ENCODE measurements around the gene CHD9. TPM values are rescaled to one million over a fixed set of nuclear protein-coding genes. Genes with fewer than 3 reads are reported as not detected.
A peak's percentile ranks its signal among the peaks of the same experiment; 100 is the strongest.

The CHD9 gene
- polyA plus RNA-seq, 1 donor from 2014 or later: 69.3 TPM

DNA sequence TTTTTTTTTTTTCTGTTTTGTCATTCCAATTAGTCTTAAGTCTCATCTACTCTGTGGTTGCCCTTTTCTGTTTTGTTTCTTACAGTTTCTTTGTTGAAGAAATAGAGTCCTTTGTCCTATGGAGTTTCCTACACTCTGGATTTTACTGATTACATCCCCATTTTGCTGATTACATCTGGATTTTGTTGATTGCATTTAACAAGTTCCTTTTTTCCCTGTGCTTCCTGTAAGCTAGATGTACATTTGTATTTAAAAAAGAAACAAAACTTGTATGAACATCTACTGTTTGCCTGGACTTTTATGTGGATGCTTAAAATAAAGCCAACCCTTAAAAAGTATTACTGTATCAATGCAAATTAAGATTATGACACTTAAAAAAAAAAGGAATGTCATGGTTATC, 147.6 kb downstream of the CHD9 start:
- peaks cover 3% of the 10 kb centered on the region for H3K79me2 ChIP-seq (replicated peaks; ENCODE audit: insufficient read depth, low read length)

DNA sequence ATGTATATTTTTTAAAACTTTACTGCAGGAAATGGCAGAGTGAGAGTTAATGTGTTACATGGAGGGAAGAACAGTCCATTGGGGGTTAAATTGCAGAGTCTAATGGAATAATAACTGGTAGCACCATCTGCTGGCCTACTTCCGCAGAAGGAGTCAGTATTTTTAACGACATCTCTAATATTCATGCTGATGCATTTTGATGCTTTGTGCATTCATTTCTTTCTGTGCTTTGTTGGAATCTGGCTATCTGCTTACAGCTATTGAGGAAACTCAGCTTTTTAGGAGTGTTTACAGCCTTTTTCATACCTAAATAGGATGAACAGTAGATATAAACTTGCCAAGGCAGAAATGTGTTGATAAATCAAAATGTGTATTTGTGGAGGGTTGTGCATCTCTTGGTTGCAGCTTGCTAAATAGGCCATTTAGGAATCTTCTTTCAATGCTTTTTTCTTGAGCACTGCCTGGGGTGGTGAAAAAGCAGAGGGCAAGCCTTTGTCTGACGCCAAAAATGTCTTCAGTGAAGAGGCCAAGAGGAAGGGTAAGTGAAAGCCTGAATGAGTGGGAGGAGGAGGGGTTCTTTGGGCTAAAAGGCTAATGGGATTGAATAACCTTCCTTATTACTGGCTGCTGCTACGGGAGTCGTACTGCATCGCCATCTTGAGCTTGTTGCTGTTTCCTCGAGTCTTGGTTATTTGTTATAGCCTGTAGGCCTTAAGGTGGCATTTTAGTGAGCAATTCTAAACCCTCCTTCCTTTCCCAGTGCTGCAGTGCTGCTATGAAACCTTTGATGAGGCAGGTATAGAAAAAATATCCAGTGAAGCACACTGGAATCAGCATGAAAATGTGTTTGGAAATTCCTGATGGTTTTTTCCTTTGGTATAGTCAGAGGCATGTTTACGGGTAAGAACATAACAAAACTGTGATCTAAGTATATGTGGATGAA, 153.3 kb downstream of the CHD9 start:
- Histone ChIP-seq H2AFZ (ENCODE audit: low read depth, low read length) (peak overlapping the region; percentile 88), H3K27ac (ENCODE audit: low read length) (peak overlapping the region; percentile 98), H3K27me3 (ENCODE audit: insufficient read depth, low read depth, low read length) (no peaks in the 10 kb centered on the region), H4K20me1 (ENCODE audit: insufficient read depth) (no peaks in the 10 kb centered on the region), H3K79me2 (replicated peaks; ENCODE audit: insufficient read depth, low read length) (peaks cover 49% of the 10 kb centered on the region), H3K9me3 (ENCODE audit: low read length) (no peaks in the 10 kb centered on the region), H3F3A (ENCODE audit: insufficient read depth, low read length, poor library complexity, severe bottlenecking) (peaks cover 5% of the 10 kb centered on the region), H3K36me3 (ENCODE audit: insufficient read depth, low read length) (no peaks in the 10 kb centered on the region), H3K9me2 (ENCODE audit: insufficient read depth, low read length) (no peaks in the 10 kb centered on the region), H3K4me2 (ENCODE audit: low read length) (peak overlapping the region; percentile 59), H3K4me3 (ENCODE audit: low read length) (peak overlapping the region; percentile 71), H3K9ac (ENCODE audit: low read length) (peak overlapping the region; percentile 93)
- peak; percentile 37 for TF ChIP-seq EP300 (conservative IDR thresholded peaks at IDR 0.05; ENCODE audit: poor library complexity, severe bottlenecking)
- TF ChIP-seq SMC3 (conservative IDR thresholded peaks at IDR 0.05; ENCODE audit: poor library complexity): peak; percentile 92
- no peak for TF ChIP-seq EZH2 (IDR thresholded peaks at IDR 0.05; ENCODE audit: borderline replicate concordance, insufficient read depth, low read length, poor library complexity, severe bottlenecking)
- TF ChIP-seq, protein P1, sequence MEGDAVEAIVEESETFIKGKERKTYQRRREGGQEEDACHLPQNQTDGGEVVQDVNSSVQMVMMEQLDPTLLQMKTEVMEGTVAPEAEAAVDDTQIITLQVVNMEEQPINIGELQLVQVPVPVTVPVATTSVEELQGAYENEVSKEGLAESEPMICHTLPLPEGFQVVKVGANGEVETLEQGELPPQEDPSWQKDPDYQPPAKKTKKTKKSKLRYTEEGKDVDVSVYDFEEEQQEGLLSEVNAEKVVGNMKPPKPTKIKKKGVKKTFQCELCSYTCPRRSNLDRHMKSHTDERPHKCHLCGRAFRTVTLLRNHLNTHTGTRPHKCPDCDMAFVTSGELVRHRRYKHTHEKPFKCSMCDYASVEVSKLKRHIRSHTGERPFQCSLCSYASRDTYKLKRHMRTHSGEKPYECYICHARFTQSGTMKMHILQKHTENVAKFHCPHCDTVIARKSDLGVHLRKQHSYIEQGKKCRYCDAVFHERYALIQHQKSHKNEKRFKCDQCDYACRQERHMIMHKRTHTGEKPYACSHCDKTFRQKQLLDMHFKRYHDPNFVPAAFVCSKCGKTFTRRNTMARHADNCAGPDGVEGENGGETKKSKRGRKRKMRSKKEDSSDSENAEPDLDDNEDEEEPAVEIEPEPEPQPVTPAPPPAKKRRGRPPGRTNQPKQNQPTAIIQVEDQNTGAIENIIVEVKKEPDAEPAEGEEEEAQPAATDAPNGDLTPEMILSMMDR (IDR thresholded peaks at IDR 0.05; ENCODE audit: poor library complexity, severe bottlenecking): peak; percentile 92
- TF ChIP-seq MXI1 (conservative IDR thresholded peaks at IDR 0.05; ENCODE audit: poor library complexity, severe bottlenecking): peak; percentile 82
- peak; percentile 94 for TF ChIP-seq TAF1 (IDR thresholded peaks at IDR 0.05; ENCODE audit: low read depth)
- peak; percentile 64 for TF ChIP-seq POLR2AphosphoS5 (IDR thresholded peaks at IDR 0.05)
- TF ChIP-seq, protein P2, sequence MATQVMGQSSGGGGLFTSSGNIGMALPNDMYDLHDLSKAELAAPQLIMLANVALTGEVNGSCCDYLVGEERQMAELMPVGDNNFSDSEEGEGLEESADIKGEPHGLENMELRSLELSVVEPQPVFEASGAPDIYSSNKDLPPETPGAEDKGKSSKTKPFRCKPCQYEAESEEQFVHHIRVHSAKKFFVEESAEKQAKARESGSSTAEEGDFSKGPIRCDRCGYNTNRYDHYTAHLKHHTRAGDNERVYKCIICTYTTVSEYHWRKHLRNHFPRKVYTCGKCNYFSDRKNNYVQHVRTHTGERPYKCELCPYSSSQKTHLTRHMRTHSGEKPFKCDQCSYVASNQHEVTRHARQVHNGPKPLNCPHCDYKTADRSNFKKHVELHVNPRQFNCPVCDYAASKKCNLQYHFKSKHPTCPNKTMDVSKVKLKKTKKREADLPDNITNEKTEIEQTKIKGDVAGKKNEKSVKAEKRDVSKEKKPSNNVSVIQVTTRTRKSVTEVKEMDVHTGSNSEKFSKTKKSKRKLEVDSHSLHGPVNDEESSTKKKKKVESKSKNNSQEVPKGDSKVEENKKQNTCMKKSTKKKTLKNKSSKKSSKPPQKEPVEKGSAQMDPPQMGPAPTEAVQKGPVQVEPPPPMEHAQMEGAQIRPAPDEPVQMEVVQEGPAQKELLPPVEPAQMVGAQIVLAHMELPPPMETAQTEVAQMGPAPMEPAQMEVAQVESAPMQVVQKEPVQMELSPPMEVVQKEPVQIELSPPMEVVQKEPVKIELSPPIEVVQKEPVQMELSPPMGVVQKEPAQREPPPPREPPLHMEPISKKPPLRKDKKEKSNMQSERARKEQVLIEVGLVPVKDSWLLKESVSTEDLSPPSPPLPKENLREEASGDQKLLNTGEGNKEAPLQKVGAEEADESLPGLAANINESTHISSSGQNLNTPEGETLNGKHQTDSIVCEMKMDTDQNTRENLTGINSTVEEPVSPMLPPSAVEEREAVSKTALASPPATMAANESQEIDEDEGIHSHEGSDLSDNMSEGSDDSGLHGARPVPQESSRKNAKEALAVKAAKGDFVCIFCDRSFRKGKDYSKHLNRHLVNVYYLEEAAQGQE (IDR thresholded peaks at IDR 0.05; ENCODE audit: borderline replicate concordance): peak; percentile 92

More for the DNA sequence above, 147.6 kb downstream of the CHD9 start:
- Histone ChIP-seq H3K27ac (ENCODE audit: low read length) (no peak overlapping the region), H2AFZ (ENCODE audit: low read depth, low read length) (no peak overlapping the region), H3K36me3 (ENCODE audit: insufficient read depth, low read length) (no peaks in the 10 kb centered on the region), H3F3A (ENCODE audit: insufficient read depth, low read length, poor library complexity, severe bottlenecking) (no peaks in the 10 kb centered on the region), H3K27me3 (ENCODE audit: insufficient read depth, low read depth, low read length) (no peaks in the 10 kb centered on the region), H3K9me2 (ENCODE audit: insufficient read depth, low read length) (no peaks in the 10 kb centered on the region), H3K9ac (ENCODE audit: low read length) (no peak overlapping the region), H3K9me3 (ENCODE audit: low read length) (no peaks in the 10 kb centered on the region), H4K20me1 (ENCODE audit: insufficient read depth) (no peaks in the 10 kb centered on the region), H3K4me2 (ENCODE audit: low read length) (no peak overlapping the region), H3K4me3 (ENCODE audit: low read length) (no peak overlapping the region)
- no peak for TF ChIP-seq EP300 (conservative IDR thresholded peaks at IDR 0.05; ENCODE audit: poor library complexity, severe bottlenecking)
- no peak for TF ChIP-seq EZH2 (IDR thresholded peaks at IDR 0.05; ENCODE audit: borderline replicate concordance, insufficient read depth, low read length, poor library complexity, severe bottlenecking)
- no peak for TF ChIP-seq RAD21 (conservative IDR thresholded peaks at IDR 0.05)
- no peak for TF ChIP-seq POLR2AphosphoS5 (IDR thresholded peaks at IDR 0.05)
- TF ChIP-seq, protein P1 (IDR thresholded peaks at IDR 0.05; ENCODE audit: poor library complexity, severe bottlenecking): no peak
- no peak for TF ChIP-seq SMC3 (conservative IDR thresholded peaks at IDR 0.05; ENCODE audit: poor library complexity)
- TF ChIP-seq MXI1 (conservative IDR thresholded peaks at IDR 0.05; ENCODE audit: poor library complexity, severe bottlenecking): no peak
- TF ChIP-seq, protein P2 (IDR thresholded peaks at IDR 0.05; ENCODE audit: borderline replicate concordance): no peak
- TF ChIP-seq TAF1 (IDR thresholded peaks at IDR 0.05; ENCODE audit: low read depth): no peak

Measured in neural cell (in vitro differentiated cells).